DND-41 (cell line): ENCODE measurements around the gene THRA.

Source experiments
- ATAC-seq: fragments of 200-7000 bp; cut with Tn5 transposase; 3 replicates; pipeline ENCODE4 v1.9.1; 2021; ENCODE audit warnings: low read depth; ENCODE audit not compliant: insufficient read depth
- DNase-seq: peaks from one replicate; pipeline ENCODE4 v3.0.0-alpha.2; 2020
- H2AFZ ChIP-seq: 2 replicates; pipeline ENCODE4 v1.6.0; 2012; ENCODE audit warnings: low read depth, low read length
- H3K27ac ChIP-seq: 2 replicates; pipeline ENCODE4 v1.5.1; 2012; ENCODE audit warnings: low read length, inconsistent platforms
- H3K27me3 ChIP-seq: fragments of 200-600 bp; sonication (generic); 2 replicates; pipeline ENCODE4 v1.6.0; 2012; ENCODE audit warnings: low read length, mild to moderate bottlenecking, inconsistent platforms; ENCODE audit not compliant: insufficient read depth, poor library complexity
- H3K36me3 ChIP-seq: 2 replicates; pipeline ENCODE4 v1.5.1; 2012; ENCODE audit warnings: low read length, inconsistent platforms; ENCODE audit not compliant: insufficient read depth
- H3K4me1 ChIP-seq: 2 replicates; pipeline ENCODE4 v1.5.1; 2012; ENCODE audit warnings: mild to moderate bottlenecking, low read length; ENCODE audit not compliant: insufficient read depth
- H3K4me2 ChIP-seq: 2 replicates; pipeline ENCODE4 v1.6.0; 2012; ENCODE audit warnings: mild to moderate bottlenecking, moderate library complexity, low read length, inconsistent platforms; ENCODE audit not compliant: insufficient read depth
- H3K4me3 ChIP-seq, 2 experiments: fragments of 200-600 bp in 1 of 2; shearing (Covaris generic) in 1 of 2; 2 replicates each; pipeline ENCODE4 v1.5.1; 2012 to 2016; ENCODE audit warnings: inconsistent platforms in 2 of 2, low read length in 2 of 2, mild to moderate bottlenecking in 2 of 2, low read depth in 1 of 2, moderate library complexity in 1 of 2
- H3K79me2 ChIP-seq: 2 replicates; pipeline ENCODE4 v1.6.0; 2012; ENCODE audit warnings: low read length, inconsistent platforms; ENCODE audit not compliant: insufficient read depth
- H3K9ac ChIP-seq: 2 replicates; pipeline ENCODE4 v1.6.0; 2012; ENCODE audit warnings: low read depth, mild to moderate bottlenecking, inconsistent platforms, low read length, moderate library complexity
- H3K9me3 ChIP-seq: 2 replicates; pipeline ENCODE4 v1.5.1; 2012; ENCODE audit warnings: low read length, moderate library complexity, mild to moderate bottlenecking, inconsistent platforms; ENCODE audit not compliant: insufficient read depth, severe bottlenecking
- H4K20me1 ChIP-seq: 2 replicates; pipeline ENCODE4 v1.6.0; 2012; ENCODE audit warnings: low read length; ENCODE audit not compliant: insufficient read depth
- CTCF ChIP-seq: IDR thresholded peaks from 2 replicates; pipeline ENCODE4 v1.5.1; 2012; ENCODE audit warnings: borderline replicate concordance, low read length, moderate library complexity, mild to moderate bottlenecking; ENCODE audit not compliant: poor library complexity, severe bottlenecking; ENCODE audit errors: extremely low read depth
- EZH2 ChIP-seq: IDR thresholded peaks from 3 replicates; pipeline ENCODE4 v1.6.1; 2012; ENCODE audit warnings: borderline replicate concordance, low read depth, mild to moderate bottlenecking, moderate library complexity, low read length, inconsistent platforms; ENCODE audit not compliant: severe bottlenecking

Gene THRA

GRCh38 chr17:40086150-40087044 is 23.6 kb downstream of the THRA start:
- no peaks in the 10 kb centered on the region for H4K20me1 ChIP-seq
- ATAC-seq = peak; percentile 78
- DNase-seq = peak; percentile 59
- H3K9ac ChIP-seq = no peak overlapping the region
- no peaks in the 10 kb centered on the region for H3K27me3 ChIP-seq
- TF ChIP-seq EZH2 (no peak), CTCF (peak; percentile 80)
- no peak overlapping the region for H2AFZ ChIP-seq
- no peaks in the 10 kb centered on the region for H3K9me3 ChIP-seq
- H3K4me1 ChIP-seq = no peaks in the 10 kb centered on the region
- no peak overlapping the region for H3K4me3 ChIP-seq
- H3K79me2 ChIP-seq = no peaks in the 10 kb centered on the region
- H3K4me2 ChIP-seq = no peak overlapping the region
- H3K27ac ChIP-seq = no peak overlapping the region
- peaks cover 57% of the 10 kb centered on the region for H3K36me3 ChIP-seq

DNA sequence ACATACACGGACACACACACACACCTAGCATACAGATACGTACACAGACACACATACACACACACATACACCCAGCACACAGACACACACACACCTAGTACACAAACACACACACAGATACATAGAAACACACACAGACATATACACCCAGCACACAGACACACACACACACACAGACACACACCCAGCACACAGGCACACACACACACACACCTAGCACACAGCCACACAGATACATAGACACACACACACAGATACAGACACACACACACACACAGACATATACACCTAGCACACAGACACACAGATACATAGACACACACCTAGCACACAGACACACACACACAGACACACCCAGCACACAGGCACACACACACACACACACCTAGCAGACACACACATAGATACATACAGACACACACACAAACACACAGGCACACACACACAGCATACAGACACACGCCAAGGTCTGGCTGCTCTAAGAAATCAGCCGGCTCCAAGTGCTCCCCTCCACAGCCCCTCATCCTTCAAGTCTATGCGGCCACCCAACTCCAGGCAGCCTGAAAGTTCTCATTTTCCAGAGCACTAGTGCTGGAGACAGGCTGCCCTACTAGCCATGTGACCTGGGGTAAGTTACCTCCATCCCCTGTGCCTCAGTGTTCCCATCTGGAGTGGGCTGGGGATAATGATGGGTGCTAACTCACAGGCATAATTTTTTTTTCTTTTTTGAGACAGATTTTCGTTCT is 24.5 kb downstream of the THRA start:
- no peaks in the 10 kb centered on the region for H3K27me3 ChIP-seq
- H3K9ac ChIP-seq = no peak overlapping the region
- peaks cover 57% of the 10 kb centered on the region for H3K36me3 ChIP-seq
- H3K4me2 ChIP-seq = no peak overlapping the region
- H2AFZ ChIP-seq = no peak overlapping the region
- H3K27ac ChIP-seq = no peak overlapping the region
- TF ChIP-seq CTCF (no peak), EZH2 (no peak)
- ATAC-seq (no peak), DNase-seq (no peak)
- H3K4me3 ChIP-seq = no peak overlapping the region
- H3K9me3 ChIP-seq = no peaks in the 10 kb centered on the region
- H4K20me1 ChIP-seq = no peaks in the 10 kb centered on the region
- no peaks in the 10 kb centered on the region for H3K79me2 ChIP-seq
- H3K4me1 ChIP-seq = no peaks in the 10 kb centered on the region

DNA sequence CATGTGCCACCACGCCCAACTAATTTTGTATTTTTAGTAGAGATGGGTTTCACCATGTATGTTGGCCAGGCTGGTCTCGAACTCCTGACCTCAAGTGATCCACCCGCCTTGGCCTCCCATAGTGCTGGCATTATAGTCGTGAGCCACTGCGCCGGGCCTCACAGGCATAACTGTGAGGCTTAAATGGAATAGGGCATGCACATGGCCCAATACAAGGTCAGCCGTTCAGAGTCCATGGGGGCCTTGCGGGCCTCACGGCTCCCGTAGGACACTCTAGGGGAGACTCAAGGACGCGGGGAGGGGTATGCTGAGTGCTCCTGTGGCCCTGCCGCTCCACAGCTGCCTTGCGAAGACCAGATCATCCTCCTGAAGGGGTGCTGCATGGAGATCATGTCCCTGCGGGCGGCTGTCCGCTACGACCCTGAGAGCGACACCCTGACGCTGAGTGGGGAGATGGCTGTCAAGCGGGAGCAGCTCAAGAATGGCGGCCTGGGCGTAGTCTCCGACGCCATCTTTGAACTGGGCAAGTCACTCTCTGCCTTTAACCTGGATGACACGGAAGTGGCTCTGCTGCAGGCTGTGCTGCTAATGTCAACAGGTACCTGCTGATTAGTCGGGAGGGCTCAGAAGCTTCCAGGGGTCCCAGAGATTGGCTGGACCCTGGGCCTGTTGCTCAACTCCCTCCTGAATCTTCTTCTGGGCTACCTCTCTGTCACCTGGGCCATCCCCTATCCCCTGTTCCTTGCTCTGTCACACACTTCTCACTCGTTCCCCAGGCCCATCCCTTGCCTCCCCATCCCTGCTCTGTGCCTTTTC is 25.3 kb downstream of the THRA start:
- peaks cover 63% of the 10 kb centered on the region for H3K36me3 ChIP-seq
- H4K20me1 ChIP-seq = no peaks in the 10 kb centered on the region

More for the DNA sequence above, 25.3 kb downstream of the THRA start:
- Histone ChIP-seq H3K9ac (no peak overlapping the region), H3K9me3 (no peaks in the 10 kb centered on the region), H3K79me2 (no peaks in the 10 kb centered on the region), H3K4me3 (no peak overlapping the region), H2AFZ (no peak overlapping the region), H3K27me3 (no peaks in the 10 kb centered on the region), H3K4me1 (no peaks in the 10 kb centered on the region), H3K4me2 (no peak overlapping the region), H3K27ac (no peak overlapping the region)
- ATAC-seq (no peak), DNase-seq (no peak)
- TF ChIP-seq EZH2 (no peak), CTCF (no peak)
